ENCODE measurements around the gene SDSL.

Gene SDSL

GRCh38 chr12:113449299-113449698 lies 27.1 kb downstream of the SDSL start:
- DNase-seq (ENCODE audit: low read depth), result no peak

- DNase-seq (ENCODE audit: low read depth), result no peak
These were observed 27.7 kb downstream of the SDSL start for GRCh38 chr12:113449839-113450238.

GRCh38 chr12:113452458-113452857 lies 30.3 kb downstream of the SDSL start:
- DNase-seq (ENCODE audit: low read depth), result no peak

GRCh38 chr12:113453330-113453729 lies 31.1 kb downstream of the SDSL start:
- no peak for DNase-seq (ENCODE audit: low read depth)

- no peak for DNase-seq (ENCODE audit: low read depth)
These were observed 34.0 kb downstream of the SDSL start for GRCh38 chr12:113456199-113456598.

DNA sequence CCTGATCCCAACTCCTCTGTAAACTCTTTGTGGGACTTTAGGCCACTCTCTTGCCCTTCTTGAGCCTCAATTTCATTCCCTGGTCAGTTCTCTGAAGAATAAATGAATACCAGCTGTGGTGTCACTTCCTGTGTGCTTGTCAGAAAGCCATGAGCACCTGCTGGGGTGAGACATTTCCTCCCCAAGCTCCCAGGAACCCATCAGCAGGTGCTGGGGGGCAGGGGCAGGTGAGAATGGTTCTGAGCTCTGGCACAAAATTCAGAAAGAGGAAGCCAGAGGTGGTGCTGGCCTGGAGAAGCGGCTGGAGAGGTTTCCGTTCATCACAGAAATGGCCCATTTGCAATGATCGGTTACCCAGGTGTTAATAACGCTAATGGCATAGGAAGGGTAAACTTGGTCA lies 34.6 kb downstream of the SDSL start:
- no peak for DNase-seq (ENCODE audit: low read depth)

DNA sequence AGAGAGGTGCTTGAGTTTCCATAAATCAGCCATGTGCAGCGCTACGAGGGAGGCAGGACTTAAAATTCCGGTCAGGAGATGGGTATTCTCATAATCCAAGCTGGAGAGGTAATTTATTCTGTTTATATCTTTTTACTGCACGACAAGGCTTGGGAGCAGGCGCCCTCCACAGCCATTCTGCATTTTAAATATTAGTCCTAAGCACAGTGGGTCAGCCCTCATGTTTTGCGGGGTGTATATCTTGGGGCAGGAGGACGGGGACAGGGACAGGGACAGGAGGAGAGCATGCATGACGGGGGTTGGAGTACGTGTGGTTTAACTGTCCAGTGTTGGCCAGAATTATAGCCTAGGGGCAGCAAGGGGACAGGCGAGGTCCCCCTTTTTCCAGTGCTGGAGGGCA lies 35.0 kb downstream of the SDSL start:
- DNase-seq (ENCODE audit: low read depth), result no peak

GRCh38 chr12:113457710-113458109 lies 35.5 kb downstream of the SDSL start:
- no peak for DNase-seq (ENCODE audit: low read depth)

GRCh38 chr12:113459981-113460380 lies 37.8 kb downstream of the SDSL start:
- no peak for DNase-seq (ENCODE audit: low read depth)

DNA sequence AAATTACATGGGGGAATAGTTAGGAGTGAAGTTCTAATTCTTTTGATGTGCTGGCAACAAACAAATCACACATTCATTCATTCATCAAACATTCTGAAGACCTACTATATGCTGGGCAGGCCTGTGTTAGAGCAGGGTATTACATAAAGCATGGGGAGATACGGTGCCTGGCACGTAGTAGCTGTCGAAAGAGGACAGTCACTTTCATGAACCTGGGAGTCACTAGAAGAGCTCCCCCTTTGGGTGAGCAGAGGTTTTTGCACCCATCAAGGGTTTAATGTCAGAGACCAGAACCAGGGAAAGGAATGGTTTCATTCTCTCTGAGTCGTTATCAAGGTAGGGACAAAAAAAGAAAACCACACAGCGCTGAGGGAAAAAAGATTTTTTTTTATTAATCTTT lies 39.5 kb downstream of the SDSL start:
- DNase-seq (ENCODE audit: low read depth), result no peak

DNA sequence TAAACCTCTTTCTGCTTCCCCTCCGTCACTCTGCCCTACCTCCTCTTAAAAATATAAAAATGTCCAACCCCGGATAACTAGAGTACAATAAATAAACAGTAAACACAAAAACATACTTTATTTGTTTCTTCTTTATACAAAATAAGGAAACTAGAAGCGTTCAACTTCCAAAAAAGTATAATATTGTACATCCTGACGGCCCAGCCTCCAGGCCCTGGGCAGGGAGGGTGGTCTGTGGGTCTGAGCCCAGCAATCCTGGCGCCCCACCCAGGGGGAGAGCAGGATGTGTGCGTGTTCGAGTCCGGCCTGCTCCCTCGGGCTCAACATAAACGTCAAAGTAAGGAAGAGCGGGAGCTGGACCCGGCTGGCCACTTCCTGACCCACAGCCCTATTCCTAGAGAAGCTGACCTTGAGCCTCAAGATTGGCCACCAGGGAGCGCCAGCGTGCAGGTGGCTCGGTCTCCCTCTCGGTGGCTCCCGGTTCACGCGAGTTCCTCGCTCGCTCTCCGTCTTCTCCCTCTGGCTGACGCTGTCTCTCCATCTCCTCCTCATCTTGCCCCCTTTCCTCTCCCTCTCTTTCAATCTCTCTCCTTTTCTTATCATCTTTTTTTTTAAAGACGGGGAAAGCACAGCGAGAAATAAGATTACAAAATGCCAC lies 40.1 kb downstream of the SDSL start:
- DNase-seq (ENCODE audit: low read depth), result peak; percentile 45

GRCh38 chr12:113462998-113463745 lies 41.0 kb downstream of the SDSL start:
- no peak for DNase-seq (ENCODE audit: low read depth)

DNA sequence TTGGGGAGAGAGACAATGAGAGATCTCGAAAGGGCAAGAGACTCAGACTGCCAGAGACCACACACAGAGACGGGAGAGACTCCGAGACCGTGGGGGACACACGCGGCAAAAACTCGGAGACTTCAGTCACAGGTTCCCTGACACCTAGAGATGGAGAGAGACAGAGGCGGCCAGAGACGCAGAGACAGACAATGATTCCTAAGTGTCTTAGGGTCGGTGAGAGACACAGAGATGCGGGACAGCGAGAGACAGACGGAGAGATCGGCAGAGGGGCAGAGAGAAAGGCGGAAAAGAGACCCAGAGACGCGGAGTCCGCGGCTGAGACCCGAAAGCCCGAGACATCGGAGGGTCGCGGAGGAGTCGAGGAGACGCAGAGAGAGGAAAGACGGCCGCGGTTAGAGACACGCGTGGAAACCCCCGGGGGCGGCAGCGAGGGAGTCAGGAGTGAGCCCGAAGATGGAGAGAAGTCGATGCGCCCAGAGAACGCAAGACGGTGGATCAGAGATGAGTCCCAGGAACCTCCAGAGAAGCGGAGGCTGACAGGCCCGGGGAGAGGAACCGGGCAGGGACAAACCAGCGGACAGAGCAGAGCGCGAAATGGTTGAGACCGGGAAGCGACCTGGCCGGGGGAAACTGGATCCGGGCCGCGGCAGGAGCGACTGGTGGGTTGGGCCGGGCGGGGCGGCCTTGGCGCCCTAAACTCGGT lies 41.7 kb downstream of the SDSL start:
- no peak for DNase-seq (ENCODE audit: low read depth)

DNA sequence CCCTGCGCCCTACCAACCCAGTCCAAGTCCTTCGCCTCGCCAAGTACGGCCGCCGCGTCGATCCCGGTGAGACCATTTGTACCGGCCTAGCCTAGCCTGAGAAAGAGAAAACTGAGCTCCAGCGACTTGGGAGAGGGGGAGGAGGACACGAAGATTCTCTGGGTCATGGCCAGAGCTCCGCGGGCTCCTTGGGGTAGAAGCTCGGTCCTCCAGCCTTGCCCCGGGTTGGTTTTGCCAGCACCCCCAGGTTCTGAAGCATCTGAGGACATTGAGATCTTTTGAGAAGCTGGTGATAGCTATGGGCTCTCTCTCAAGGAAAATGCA lies 42.2 kb downstream of the SDSL start:
- no peak for DNase-seq (ENCODE audit: low read depth)

DNA sequence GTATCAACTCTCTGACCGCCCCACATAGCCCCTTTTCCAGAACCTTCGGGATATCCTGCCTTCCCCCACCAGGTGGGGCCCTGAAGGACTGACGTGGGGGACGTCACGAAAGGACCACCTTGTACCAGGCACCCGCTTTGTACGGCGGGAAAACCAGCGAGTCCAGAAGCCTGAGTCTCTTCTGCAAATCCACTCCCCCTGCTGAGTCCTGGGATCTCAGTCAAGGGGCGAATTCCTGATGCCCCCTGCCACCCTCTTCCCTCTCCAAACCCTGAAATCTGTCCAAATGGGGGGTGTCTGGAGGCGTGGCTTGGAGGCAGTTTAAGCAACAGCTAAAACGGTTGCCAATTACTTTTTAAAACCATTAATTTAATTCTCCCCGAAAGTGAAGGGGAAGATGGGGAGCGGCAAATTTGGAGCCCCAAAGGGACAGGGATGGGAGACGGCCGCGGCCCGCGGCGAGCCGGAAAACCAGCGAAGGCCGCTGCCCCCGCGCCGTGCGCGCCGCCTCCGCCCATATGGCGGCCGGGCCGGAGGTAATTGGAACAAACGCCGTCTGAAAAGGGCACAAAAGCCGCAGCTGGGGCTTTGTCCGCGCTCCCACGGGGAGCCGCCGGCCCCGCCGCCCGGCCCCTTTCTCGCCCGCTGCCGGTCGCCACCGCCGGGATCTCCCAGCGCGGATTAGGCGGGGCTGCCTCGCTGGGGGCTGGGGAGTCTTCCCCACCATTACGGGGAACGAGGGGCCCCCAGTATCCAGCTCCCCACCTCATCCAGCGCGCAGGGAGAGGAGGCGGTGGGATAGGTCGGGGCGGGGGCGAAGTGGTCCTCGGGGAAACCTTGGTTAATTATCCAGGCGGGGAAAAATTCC lies 42.9 kb downstream of the SDSL start:
- DNase-seq (ENCODE audit: low read depth), result no peak

- no peak for DNase-seq (ENCODE audit: low read depth)
These were observed 43.8 kb downstream of the SDSL start for GRCh38 chr12:113465808-113466453.

GRCh38 chr12:113466454-113467141 lies 44.4 kb downstream of the SDSL start:
- DNase-seq (ENCODE audit: low read depth), result no peak

- no peak for DNase-seq (ENCODE audit: low read depth)
These were observed 44.9 kb downstream of the SDSL start for GRCh38 chr12:113467142-113467501.

GRCh38 chr12:113467502-113468364 lies 45.6 kb downstream of the SDSL start:
- DNase-seq (ENCODE audit: low read depth), result no peak

All from T follicular helper cell (primary cell).